ENCODE data around the gene NDUFB8. TPM values are rescaled to one million over a fixed set of nuclear protein-coding genes. Genes with fewer than 3 reads are reported as not detected.
A peak's percentile ranks its signal among the peaks of the same experiment; 100 is the strongest.

Gene NDUFB8
- total RNA-seq (131 and 143 TPM in 2 replicates), polyA plus RNA-seq (137 and 174 TPM in 2 replicates), polyA minus RNA-seq (102 and 130 TPM in 2 replicates)
- 149 TPM for total RNA-seq (2013)

DNA sequence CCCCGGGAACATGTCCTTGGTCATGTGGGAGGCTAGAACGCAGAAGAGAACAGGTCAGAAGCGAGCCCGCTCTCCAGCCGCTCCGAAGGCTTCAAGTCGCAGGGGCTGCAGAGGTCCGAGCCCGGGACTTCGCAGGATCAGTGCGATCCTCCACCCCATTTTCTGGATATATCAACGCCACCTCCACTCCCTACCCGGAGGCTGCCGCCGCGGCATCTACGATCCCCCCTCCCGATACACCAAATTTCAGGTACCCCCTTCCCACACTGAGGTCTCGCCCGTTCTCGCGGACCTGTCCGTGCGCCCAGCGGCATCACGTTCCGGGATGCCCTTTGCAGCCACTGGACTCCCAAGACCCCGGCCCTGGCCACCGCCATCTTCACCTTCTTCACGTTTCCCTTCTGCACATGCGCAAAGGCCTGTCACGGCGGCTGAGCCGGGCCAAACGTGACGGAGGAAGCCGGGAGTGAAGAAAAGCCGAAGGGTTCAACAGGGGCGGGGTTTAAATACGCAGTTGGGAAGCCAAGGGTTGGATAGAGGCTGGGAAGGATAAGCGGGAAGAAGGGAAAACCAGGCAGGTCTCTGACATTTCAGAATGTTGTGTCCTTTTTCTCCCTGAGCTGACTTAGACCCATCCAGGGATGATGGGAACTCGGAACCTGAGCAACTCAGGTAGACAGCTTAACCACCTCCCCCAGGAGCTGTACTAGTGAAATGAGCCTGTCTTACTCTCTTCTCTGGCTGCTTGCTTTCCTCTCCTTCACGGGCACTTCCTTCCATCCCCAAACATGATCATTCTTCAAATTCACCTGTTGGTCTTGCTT, at the start of gene NDUFB8:
Gene NDUFB8, minus strand, starts transcription at position 397 of the 824 bp plus-strand sequence. Its CDS starts 20 bp downstream, at position 377.
- DNase-seq, result peak; percentile 89
- H3K27ac ChIP-seq (ENCODE audit: low read length in 2 of 2), result peak within 1 kb of the TSS; percentile 65 to 83
- H3K4me2 ChIP-seq (replicated peaks; ENCODE audit: low read depth, low read length, poor library complexity, severe bottlenecking), result peak within 1 kb of the TSS; percentile 88
- ChIA-PET POLR2A (no interaction called here), CTCF (interaction anchor here (0.6 to 1.6 kb wide), 3 partner anchors 11 to 157 kb away, joined by 3 to 4 read pairs (median 3); no protein-coding TSS in a partner anchor)
- ATAC-seq (ENCODE audit: low read depth), result peak; percentile 87
- H2AFZ ChIP-seq (ENCODE audit: insufficient read depth, low read depth, low read length, poor library complexity, severe bottlenecking), result peak within 1 kb of the TSS; percentile 97
- no peaks in the 10 kb centered on the region for H3K27me3 ChIP-seq (replicated peaks in 1 of 4; ENCODE audit: control extremely low read depth in 1 of 4, control insufficient read depth in 3 of 4, insufficient read depth in 4 of 4, low read length in 3 of 4)
- H3K27me3 Mint-ChIP-seq, result no peaks in the 10 kb centered on the region
- H3K4me1 ChIP-seq (ENCODE audit: control insufficient read depth in 2 of 2, insufficient read depth in 2 of 2, low read length in 2 of 2), result peaks cover 16 to 21% of the 10 kb centered on the region in 2 donors
- WGBS (ENCODE audit: insufficient coverage), result 1% methylated on average over 31 of the region's 43 CpGs
- H3K9ac ChIP-seq (ENCODE audit: low read length), result peak within 1 kb of the TSS; percentile 92
- no peak for TF ChIP-seq EZH2 (IDR thresholded peaks at IDR 0.05; ENCODE audit: borderline replicate concordance, insufficient read depth, low read depth, low read length, poor library complexity, severe bottlenecking)
- TF ChIP-seq, protein P1, sequence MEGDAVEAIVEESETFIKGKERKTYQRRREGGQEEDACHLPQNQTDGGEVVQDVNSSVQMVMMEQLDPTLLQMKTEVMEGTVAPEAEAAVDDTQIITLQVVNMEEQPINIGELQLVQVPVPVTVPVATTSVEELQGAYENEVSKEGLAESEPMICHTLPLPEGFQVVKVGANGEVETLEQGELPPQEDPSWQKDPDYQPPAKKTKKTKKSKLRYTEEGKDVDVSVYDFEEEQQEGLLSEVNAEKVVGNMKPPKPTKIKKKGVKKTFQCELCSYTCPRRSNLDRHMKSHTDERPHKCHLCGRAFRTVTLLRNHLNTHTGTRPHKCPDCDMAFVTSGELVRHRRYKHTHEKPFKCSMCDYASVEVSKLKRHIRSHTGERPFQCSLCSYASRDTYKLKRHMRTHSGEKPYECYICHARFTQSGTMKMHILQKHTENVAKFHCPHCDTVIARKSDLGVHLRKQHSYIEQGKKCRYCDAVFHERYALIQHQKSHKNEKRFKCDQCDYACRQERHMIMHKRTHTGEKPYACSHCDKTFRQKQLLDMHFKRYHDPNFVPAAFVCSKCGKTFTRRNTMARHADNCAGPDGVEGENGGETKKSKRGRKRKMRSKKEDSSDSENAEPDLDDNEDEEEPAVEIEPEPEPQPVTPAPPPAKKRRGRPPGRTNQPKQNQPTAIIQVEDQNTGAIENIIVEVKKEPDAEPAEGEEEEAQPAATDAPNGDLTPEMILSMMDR (IDR thresholded peaks at IDR 0.05), result no peak
- H3K27ac Mint-ChIP-seq, result peak within 1 kb of the TSS; percentile 98
- H3K9me3 ChIP-seq (ENCODE audit: control extremely low read depth in 1 of 3, control insufficient read depth in 2 of 3, insufficient read depth in 1 of 3, low read length in 2 of 3), result no peaks in the 10 kb centered on the region
- peaks cover 33% of the 10 kb centered on the region for H3K4me1 Mint-ChIP-seq
- peaks cover 12 to 18% of the 10 kb centered on the region in 2 experiments for H3K36me3 ChIP-seq (replicated peaks in 1 of 2; ENCODE audit: control extremely low read depth in 1 of 2, control insufficient read depth in 1 of 2, extremely low read depth in 1 of 2, insufficient read depth in 2 of 2, low read length in 1 of 2)
- H4K20me1 ChIP-seq (ENCODE audit: control insufficient read depth, insufficient read depth, low read length, poor library complexity, severe bottlenecking), result peaks cover 5% of the 10 kb centered on the region
- no peaks in the 10 kb centered on the region for H3K9me3 Mint-ChIP-seq (ENCODE audit: insufficient read depth)
- peaks cover 27% of the 10 kb centered on the region for H3K79me2 ChIP-seq (ENCODE audit: control insufficient read depth, insufficient read depth, low read length)
- intact Hi-C loops (cut with micrococcal nuclease), result loop anchor here (2.0 to 10.0 kb wide), 3 partner anchors 295 to 383 kb away; partner anchors contain the start of genes ERLIN1 and SLF2
- peak within 1 kb of the TSS; percentile 100 for H3K4me3 Mint-ChIP-seq
- H3K4me3 ChIP-seq (ENCODE audit: control extremely low read depth in 1 of 5, extremely low read depth in 1 of 5, insufficient read depth in 1 of 5, low read depth in 2 of 5, low read length in 4 of 5), result peak within 1 kb of the TSS; percentile 65 to 98 (median 81)

DNA sequence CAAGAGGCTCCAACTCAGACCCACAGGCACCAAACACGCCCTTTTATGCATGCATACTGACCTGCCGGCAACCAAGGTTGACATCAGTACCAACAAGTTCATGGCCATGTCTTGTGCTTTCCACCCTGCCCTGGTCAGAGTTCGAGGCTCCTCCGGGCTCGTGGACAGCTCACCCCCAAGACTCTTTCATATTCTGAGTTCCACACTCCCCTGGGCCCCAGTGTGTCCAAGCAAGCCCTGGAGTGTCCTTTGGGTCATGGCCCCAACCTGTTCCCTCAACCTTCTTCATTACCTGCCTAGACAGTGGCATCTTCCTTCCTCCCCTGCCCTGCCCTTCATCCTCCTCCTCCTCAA, 46.6 kb upstream of the NDUFB8 start:
- no peak overlapping the region for H2AFZ ChIP-seq (ENCODE audit: insufficient read depth, low read depth, low read length, poor library complexity, severe bottlenecking)
- H3K4me2 ChIP-seq (replicated peaks; ENCODE audit: low read depth, low read length, poor library complexity, severe bottlenecking), result no peak overlapping the region
- no peak for TF ChIP-seq EZH2 (IDR thresholded peaks at IDR 0.05; ENCODE audit: borderline replicate concordance, insufficient read depth, low read depth, low read length, poor library complexity, severe bottlenecking)
- TF ChIP-seq, protein P1 (IDR thresholded peaks at IDR 0.05), result no peak
- WGBS (ENCODE audit: insufficient coverage), result 82% methylated on average over 5 of the region's 5 CpGs
- H3K4me1 Mint-ChIP-seq, result no peaks in the 10 kb centered on the region
- H3K27me3 ChIP-seq (replicated peaks in 1 of 4; ENCODE audit: control extremely low read depth in 1 of 4, control insufficient read depth in 3 of 4, insufficient read depth in 4 of 4, low read length in 3 of 4), result peaks cover 0 to 29% (median 5%) of the 10 kb centered on the region in 4 experiments
- DNase-seq, result no peak
- no peak for ATAC-seq (ENCODE audit: low read depth)
- H3K36me3 ChIP-seq (replicated peaks in 1 of 2; ENCODE audit: control extremely low read depth in 1 of 2, control insufficient read depth in 1 of 2, extremely low read depth in 1 of 2, insufficient read depth in 2 of 2, low read length in 1 of 2), result no peaks in the 10 kb centered on the region
- H4K20me1 ChIP-seq (ENCODE audit: control insufficient read depth, insufficient read depth, low read length, poor library complexity, severe bottlenecking), result no peaks in the 10 kb centered on the region
- no peaks in the 10 kb centered on the region for H3K4me1 ChIP-seq (ENCODE audit: control insufficient read depth in 2 of 2, insufficient read depth in 2 of 2, low read length in 2 of 2)
- no peaks in the 10 kb centered on the region for H3K9me3 Mint-ChIP-seq (ENCODE audit: insufficient read depth)
- no peaks in the 10 kb centered on the region for H3K9me3 ChIP-seq (ENCODE audit: control extremely low read depth in 1 of 3, control insufficient read depth in 2 of 3, insufficient read depth in 1 of 3, low read length in 2 of 3)
- H3K79me2 ChIP-seq (ENCODE audit: control insufficient read depth, insufficient read depth, low read length), result no peaks in the 10 kb centered on the region
- ChIA-PET CTCF (no interaction called here), POLR2A (no interaction called here)
- no peak overlapping the region for H3K27ac Mint-ChIP-seq
- H3K4me3 Mint-ChIP-seq, result no peak overlapping the region
- intact Hi-C loops (cut with micrococcal nuclease), result no loop called here
- no peak overlapping the region for H3K9ac ChIP-seq (ENCODE audit: low read length)
- no peak overlapping the region for H3K4me3 ChIP-seq (ENCODE audit: control extremely low read depth in 1 of 5, extremely low read depth in 1 of 5, insufficient read depth in 1 of 5, low read depth in 2 of 5, low read length in 4 of 5)
- H3K27ac ChIP-seq (ENCODE audit: low read length in 2 of 2), result no peak overlapping the region
- H3K27me3 Mint-ChIP-seq, result peaks cover 57% of the 10 kb centered on the region
